Astrocyte (in vitro differentiated cells and primary cell): Measurements from ENCODE around the gene CACNA1C. TPM values are rescaled to one million over a fixed set of nuclear protein-coding genes. Genes with fewer than 3 reads are reported as not detected.

Experiments used
- DNase-seq: peaks from one replicate; pipeline ENCODE4 v3.0.0-alpha.2; 2010; ENCODE audit warnings: low read depth
- FAIRE-seq: peaks from 2 replicates; lab custom pipeline; 2011; peaks lifted over from hg19 to GRCh38; lab: Jason Lieb, UNC
- H2AFZ ChIP-seq: 2 replicates; pipeline ENCODE4 v1.6.0; 2012; ENCODE audit warnings: low read depth, low read length, inconsistent platforms
- H3K27ac ChIP-seq: 2 replicates; pipeline ENCODE4 v1.5.1; 2011; ENCODE audit warnings: low read depth, low read length, inconsistent platforms
- H3K27me3 ChIP-seq: 2 replicates; pipeline ENCODE4 v1.6.0; 2011; ENCODE audit warnings: low read length, inconsistent platforms; ENCODE audit not compliant: insufficient read depth
- H3K36me3 ChIP-seq: 2 replicates; pipeline ENCODE4 v1.5.1; 2011; ENCODE audit warnings: low read length, inconsistent platforms; ENCODE audit not compliant: insufficient read depth
- H3K4me1 ChIP-seq: 2 replicates; pipeline ENCODE4 v1.5.1; 2011; ENCODE audit warnings: low read length, inconsistent platforms; ENCODE audit not compliant: insufficient read depth
- H3K4me2 ChIP-seq: 2 replicates; pipeline ENCODE4 v1.6.0; 2012; ENCODE audit warnings: low read length, inconsistent platforms
- H3K4me3 ChIP-seq: 2 replicates; pipeline ENCODE4 v1.5.1; 2011; ENCODE audit warnings: low read depth, mild to moderate bottlenecking, low read length, inconsistent platforms; ENCODE audit not compliant: insufficient read depth
- H3K79me2 ChIP-seq: 2 replicates; pipeline ENCODE4 v1.6.0; 2012; ENCODE audit warnings: mild to moderate bottlenecking, low read length, inconsistent platforms; ENCODE audit not compliant: insufficient read depth
- H3K9ac ChIP-seq: 2 replicates; pipeline ENCODE4 v1.6.0; 2012; ENCODE audit warnings: mild to moderate bottlenecking, low read length, inconsistent platforms
- H3K9me3 ChIP-seq: 2 replicates; pipeline ENCODE4 v1.5.1; 2012; ENCODE audit warnings: low read depth, mild to moderate bottlenecking, low read length, inconsistent platforms; ENCODE audit not compliant: insufficient read depth
- H4K20me1 ChIP-seq: 2 replicates; pipeline ENCODE4 v1.6.0; 2012; ENCODE audit warnings: low read length, inconsistent platforms; ENCODE audit not compliant: insufficient read depth
- H3K27ac Mint-ChIP-seq: one replicate; pipeline ENCODE4 v1.8.0; 2021; ENCODE audit warnings: mild to moderate bottlenecking, mixed read lengths; ENCODE audit not compliant: unreplicated experiment
- H3K27me3 Mint-ChIP-seq: one replicate; pipeline ENCODE4 v1.8.0; 2021; ENCODE audit warnings: low read depth, mixed read lengths; ENCODE audit not compliant: unreplicated experiment
- H3K36me3 Mint-ChIP-seq: one replicate; pipeline ENCODE4 v1.8.0; 2021; ENCODE audit warnings: low read depth, mixed read lengths; ENCODE audit not compliant: unreplicated experiment
- H3K4me1 Mint-ChIP-seq: one replicate; pipeline ENCODE4 v1.8.0; 2021; ENCODE audit warnings: low read depth, mixed read lengths; ENCODE audit not compliant: unreplicated experiment
- H3K4me3 Mint-ChIP-seq: one replicate; pipeline ENCODE4 v1.8.0; 2021; ENCODE audit warnings: mild to moderate bottlenecking, moderate library complexity, mixed read lengths; ENCODE audit not compliant: unreplicated experiment
- H3K9me3 Mint-ChIP-seq: one replicate; pipeline ENCODE4 v1.8.0; 2021; ENCODE audit warnings: mild to moderate bottlenecking, mixed read lengths; ENCODE audit not compliant: unreplicated experiment
- EZH2 ChIP-seq: IDR thresholded peaks from 2 replicates; pipeline ENCODE4 v1.6.1; 2012; ENCODE audit warnings: mild to moderate bottlenecking, low read length, inconsistent platforms; ENCODE audit not compliant: insufficient read depth
- total RNA-seq: library from RNA; stranded (reverse); gene quantifications from 2 replicates; pipeline ENCODE4 v1.2.1, GENCODE V29; 2021
- TF ChIP-seq, protein P1 (sequence below): IDR thresholded peaks from 2 replicates; pipeline ENCODE4 v1.5.1; 2011; ENCODE audit warnings: low read depth, mild to moderate bottlenecking, inconsistent platforms, low read length, moderate library complexity; ENCODE audit not compliant: insufficient read depth

CACNA1C gene
- total RNA-seq, 1 donor from 2014 or later: 2.1 TPM

DNA sequence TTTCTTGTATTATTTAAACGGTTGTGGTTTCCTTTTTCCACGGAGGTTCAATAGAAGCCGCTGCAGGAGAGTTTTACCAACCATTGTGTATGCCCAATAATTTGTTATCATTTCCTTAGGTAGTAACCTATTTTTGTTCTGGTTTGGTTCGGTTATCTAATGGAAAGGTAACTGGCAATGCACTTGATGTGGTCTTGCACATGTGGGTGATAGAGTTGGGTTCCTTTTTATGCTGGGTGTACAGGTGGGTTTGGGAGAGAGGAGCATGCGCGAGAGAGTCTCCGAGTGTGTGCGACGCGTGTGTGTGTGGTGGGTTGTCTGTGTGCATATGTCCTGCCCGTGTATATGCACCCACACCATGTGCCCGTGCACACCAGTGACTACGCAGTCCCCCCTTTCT is 639.3 kb downstream of the CACNA1C start:
- H3K4me1 Mint-ChIP-seq: peaks cover 1% of the 10 kb centered on the region
- FAIRE-seq: no peak
- no peaks in the 10 kb centered on the region for H3K36me3 Mint-ChIP-seq
- Histone ChIP-seq H4K20me1 (no peaks in the 10 kb centered on the region), H3K4me2 (peak overlapping the region; percentile 86), H3K4me3 (peak overlapping the region; percentile 50), H3K27me3 (peaks cover 40% of the 10 kb centered on the region), H2AFZ (no peak overlapping the region), H3K79me2 (no peaks in the 10 kb centered on the region), H3K4me1 (no peaks in the 10 kb centered on the region), H3K9me3 (no peaks in the 10 kb centered on the region), H3K36me3 (no peaks in the 10 kb centered on the region), H3K27ac (no peak overlapping the region), H3K9ac (no peak overlapping the region)
- TF ChIP-seq EZH2: no peak
- TF ChIP-seq, protein P1, sequence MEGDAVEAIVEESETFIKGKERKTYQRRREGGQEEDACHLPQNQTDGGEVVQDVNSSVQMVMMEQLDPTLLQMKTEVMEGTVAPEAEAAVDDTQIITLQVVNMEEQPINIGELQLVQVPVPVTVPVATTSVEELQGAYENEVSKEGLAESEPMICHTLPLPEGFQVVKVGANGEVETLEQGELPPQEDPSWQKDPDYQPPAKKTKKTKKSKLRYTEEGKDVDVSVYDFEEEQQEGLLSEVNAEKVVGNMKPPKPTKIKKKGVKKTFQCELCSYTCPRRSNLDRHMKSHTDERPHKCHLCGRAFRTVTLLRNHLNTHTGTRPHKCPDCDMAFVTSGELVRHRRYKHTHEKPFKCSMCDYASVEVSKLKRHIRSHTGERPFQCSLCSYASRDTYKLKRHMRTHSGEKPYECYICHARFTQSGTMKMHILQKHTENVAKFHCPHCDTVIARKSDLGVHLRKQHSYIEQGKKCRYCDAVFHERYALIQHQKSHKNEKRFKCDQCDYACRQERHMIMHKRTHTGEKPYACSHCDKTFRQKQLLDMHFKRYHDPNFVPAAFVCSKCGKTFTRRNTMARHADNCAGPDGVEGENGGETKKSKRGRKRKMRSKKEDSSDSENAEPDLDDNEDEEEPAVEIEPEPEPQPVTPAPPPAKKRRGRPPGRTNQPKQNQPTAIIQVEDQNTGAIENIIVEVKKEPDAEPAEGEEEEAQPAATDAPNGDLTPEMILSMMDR: no peak
- peaks cover 66% of the 10 kb centered on the region for H3K27me3 Mint-ChIP-seq
- no peak overlapping the region for H3K27ac Mint-ChIP-seq
- H3K4me3 Mint-ChIP-seq: peak overlapping the region; percentile 85
- no peak for DNase-seq
- H3K9me3 Mint-ChIP-seq: peaks cover 7% of the 10 kb centered on the region

DNA sequence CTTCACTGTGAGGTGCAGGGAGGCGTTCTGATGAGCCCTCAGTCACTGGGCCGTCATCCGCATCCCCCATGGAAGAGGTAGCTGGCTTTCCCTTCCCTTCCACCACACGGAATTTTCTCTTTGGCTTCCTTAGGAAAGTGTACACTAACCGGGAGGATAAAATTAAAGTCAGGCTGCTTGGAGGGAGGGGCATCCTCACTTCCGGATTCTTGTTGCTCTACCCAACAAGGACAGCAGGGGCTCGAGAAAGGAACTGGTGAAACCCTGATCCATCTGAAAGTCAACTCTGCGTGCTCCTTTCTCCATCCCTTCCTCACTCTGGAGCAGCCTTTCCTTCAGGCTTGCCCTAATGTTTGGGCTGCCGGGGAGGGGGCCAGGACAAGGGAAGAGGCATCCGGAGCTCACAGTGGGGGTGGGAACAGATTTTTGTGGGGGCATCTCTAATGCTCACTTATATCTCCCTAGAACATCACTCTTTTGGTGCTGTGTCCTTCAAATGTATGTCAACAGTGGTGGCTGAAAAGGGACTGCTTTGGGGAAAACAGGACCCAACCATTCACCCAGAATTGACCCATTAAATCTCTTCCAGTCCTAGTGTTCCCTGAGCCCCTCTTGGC is 640.6 kb downstream of the CACNA1C start:
- no peak for DNase-seq
- H3K36me3 Mint-ChIP-seq: no peaks in the 10 kb centered on the region
- peaks cover 64% of the 10 kb centered on the region for H3K27me3 Mint-ChIP-seq

More for the DNA sequence above, 640.6 kb downstream of the CACNA1C start:
- Mint-ChIP-seq H3K9me3 (peaks cover 12% of the 10 kb centered on the region), H3K4me3 (no peak overlapping the region), H3K27ac (no peak overlapping the region), H3K4me1 (peaks cover 1% of the 10 kb centered on the region)
- Histone ChIP-seq H3K4me2 (no peak overlapping the region), H4K20me1 (no peaks in the 10 kb centered on the region), H3K4me1 (no peaks in the 10 kb centered on the region), H3K27me3 (peaks cover 40% of the 10 kb centered on the region), H3K9ac (no peak overlapping the region), H3K9me3 (no peaks in the 10 kb centered on the region), H3K36me3 (no peaks in the 10 kb centered on the region), H3K4me3 (no peak overlapping the region), H3K27ac (no peak overlapping the region), H3K79me2 (no peaks in the 10 kb centered on the region), H2AFZ (no peak overlapping the region)
- TF ChIP-seq EZH2: no peak
- TF ChIP-seq, protein P1: peak; percentile 4
- no peak for FAIRE-seq
